HG03457 (cell line): ENCODE data around the gene RASSF4.
A peak's percentile ranks its signal among the peaks of the same experiment; 100 is the strongest.

ENCODE experiments used
- ATAC-seq: cut with Tn5 transposase; IDR thresholded peaks from one replicate; pipeline ENCODE4 v1.9.1; 2021; ENCODE audit warnings: moderate number of reproducible peaks; ENCODE audit not compliant: unreplicated experiment

The RASSF4 gene

GRCh38 chr10:44974082-44974627 is 14.6 kb downstream of the RASSF4 start:
- no peak for ATAC-seq

GRCh38 chr10:44974628-44975430 is 15.2 kb downstream of the RASSF4 start:
- peak; percentile 63 for ATAC-seq

GRCh38 chr10:44975431-44976331 is 16.1 kb downstream of the RASSF4 start:
- no peak for ATAC-seq

- no peak for ATAC-seq
These were observed 17.0 kb downstream of the RASSF4 start for GRCh38 chr10:44976352-44977198.

- no peak for ATAC-seq
These were observed 17.9 kb downstream of the RASSF4 start for GRCh38 chr10:44977287-44978212.

- no peak for ATAC-seq
These were observed 18.6 kb downstream of the RASSF4 start for GRCh38 chr10:44978213-44978569.

GRCh38 chr10:44978570-44979280 is 19.1 kb downstream of the RASSF4 start, which contains the start of gene DEPP1:
Gene DEPP1 (minus strand): TSS chr10:44978809. CDS start chr10:44978030, 779 bp downstream.
- no peak for ATAC-seq

- ATAC-seq, result no peak
These were observed 19.9 kb downstream of the RASSF4 start for GRCh38 chr10:44979281-44980191.

GRCh38 chr10:44980309-44981171 is 20.9 kb downstream of the RASSF4 start:
- ATAC-seq, result no peak

GRCh38 chr10:44981172-44982113 is 21.8 kb downstream of the RASSF4 start:
- ATAC-seq, result no peak

GRCh38 chr10:44982114-44982460 is 22.5 kb downstream of the RASSF4 start:
- ATAC-seq, result no peak

GRCh38 chr10:44982496-44982895 is 22.9 kb downstream of the RASSF4 start:
- ATAC-seq, result no peak

GRCh38 chr10:44983066-44983894 is 23.7 kb downstream of the RASSF4 start:
- ATAC-seq, result no peak

- ATAC-seq, result no peak
These were observed 24.3 kb downstream of the RASSF4 start for GRCh38 chr10:44983895-44984278.

- ATAC-seq, result no peak
These were observed 25.1 kb downstream of the RASSF4 start for GRCh38 chr10:44984671-44985101.
